Panc1 (cell line): ENCODE results near the gene AHSP. TPM values are rescaled to one million over a fixed set of nuclear protein-coding genes. Genes with fewer than 3 reads are reported as not detected.

Experiments
- total RNA-seq: library from RNA; stranded (reverse); gene quantifications from one replicate; pipeline ENCODE4 v1.2.1, GENCODE V29; 2021; ENCODE audit not compliant: unreplicated experiment

Gene AHSP
- total RNA-seq, 1 experiment from 2014 or later = not detected

Other genes starting within 250 kb of the AHSP start
- 0.49 TPM for gene ITGAX, start 172.7 kb upstream of the AHSP start, total RNA-seq
- gene ITGAD, start 134.6 kb upstream of the AHSP start, total RNA-seq = not detected
- gene COX6A2, start 99.5 kb upstream of the AHSP start, total RNA-seq = not detected
- 0.41 TPM for gene ZNF843, start 85.1 kb upstream of the AHSP start, total RNA-seq
- gene ARMC5, start 68.4 kb upstream of the AHSP start, total RNA-seq = 19.8 TPM
- 32.5 TPM for gene TGFB1I1, start 55.7 kb upstream of the AHSP start, total RNA-seq
- 0.15 TPM for gene SLC5A2, start 44.8 kb upstream of the AHSP start, total RNA-seq
- 47.4 TPM for gene RUSF1, start 19.5 kb upstream of the AHSP start, total RNA-seq